Peyer's patch (tissue), 4 donors: Measurements from ENCODE around the gene STIMATE.

Source experiments
- POLR2A ChIP-seq, 2 donors: fragments of 450-650 bp; IDR thresholded peaks; one replicate each; pipeline ENCODE4 v1.5.1; 2017; ENCODE audit warnings: antibody characterized with exemption in 2 of 2, mild to moderate bottlenecking in 2 of 2, moderate library complexity in 2 of 2
- TF ChIP-seq, protein P1 (sequence below), 6 experiments: fragments of 450-650 bp in 4 of 6; fragments of 200-600 bp in 2 of 6; sonication (generic) in 1 of 6; IDR thresholded peaks; one replicate each; pipeline ENCODE4 v1.5.1; 2017 to 2019; ENCODE audit warnings: antibody characterized with exemption in 6 of 6, mild to moderate bottlenecking in 3 of 6, moderate library complexity in 1 of 6

DNA sequence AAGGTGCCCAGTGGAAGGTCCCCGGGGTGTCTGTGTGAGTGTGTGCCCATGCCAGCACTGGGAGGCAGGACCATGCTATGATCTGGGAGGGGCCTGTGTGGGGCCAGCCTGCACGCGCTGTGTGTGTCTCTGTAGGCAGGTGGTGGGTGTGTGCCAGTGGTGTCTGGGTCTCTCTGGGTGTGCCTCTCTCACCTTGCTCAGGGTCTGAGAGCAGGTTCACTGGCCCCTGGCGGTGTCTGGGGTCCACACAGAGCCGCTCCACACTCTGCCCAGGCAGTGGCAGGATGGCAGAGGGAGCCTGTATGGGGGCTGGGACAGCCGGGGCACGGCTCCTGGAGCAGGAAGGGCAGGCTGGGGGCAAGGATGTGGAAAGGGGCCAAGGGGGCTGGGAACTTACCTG is 79.5 kb downstream of the STIMATE start:
- TF ChIP-seq, protein P1, sequence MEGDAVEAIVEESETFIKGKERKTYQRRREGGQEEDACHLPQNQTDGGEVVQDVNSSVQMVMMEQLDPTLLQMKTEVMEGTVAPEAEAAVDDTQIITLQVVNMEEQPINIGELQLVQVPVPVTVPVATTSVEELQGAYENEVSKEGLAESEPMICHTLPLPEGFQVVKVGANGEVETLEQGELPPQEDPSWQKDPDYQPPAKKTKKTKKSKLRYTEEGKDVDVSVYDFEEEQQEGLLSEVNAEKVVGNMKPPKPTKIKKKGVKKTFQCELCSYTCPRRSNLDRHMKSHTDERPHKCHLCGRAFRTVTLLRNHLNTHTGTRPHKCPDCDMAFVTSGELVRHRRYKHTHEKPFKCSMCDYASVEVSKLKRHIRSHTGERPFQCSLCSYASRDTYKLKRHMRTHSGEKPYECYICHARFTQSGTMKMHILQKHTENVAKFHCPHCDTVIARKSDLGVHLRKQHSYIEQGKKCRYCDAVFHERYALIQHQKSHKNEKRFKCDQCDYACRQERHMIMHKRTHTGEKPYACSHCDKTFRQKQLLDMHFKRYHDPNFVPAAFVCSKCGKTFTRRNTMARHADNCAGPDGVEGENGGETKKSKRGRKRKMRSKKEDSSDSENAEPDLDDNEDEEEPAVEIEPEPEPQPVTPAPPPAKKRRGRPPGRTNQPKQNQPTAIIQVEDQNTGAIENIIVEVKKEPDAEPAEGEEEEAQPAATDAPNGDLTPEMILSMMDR (IDR thresholded peaks at IDR 0.05): no peak
- TF ChIP-seq POLR2A (IDR thresholded peaks at IDR 0.05): no peak
